ENCODE measurements around the gene ENKD1. TPM values are rescaled to one million over a fixed set of nuclear protein-coding genes. Genes with fewer than 3 reads are reported as not detected.

The ENKD1 gene
- total RNA-seq, 4 donors from 2014 or later, result 14.5 to 21.2 (median 17.5) TPM

DNA sequence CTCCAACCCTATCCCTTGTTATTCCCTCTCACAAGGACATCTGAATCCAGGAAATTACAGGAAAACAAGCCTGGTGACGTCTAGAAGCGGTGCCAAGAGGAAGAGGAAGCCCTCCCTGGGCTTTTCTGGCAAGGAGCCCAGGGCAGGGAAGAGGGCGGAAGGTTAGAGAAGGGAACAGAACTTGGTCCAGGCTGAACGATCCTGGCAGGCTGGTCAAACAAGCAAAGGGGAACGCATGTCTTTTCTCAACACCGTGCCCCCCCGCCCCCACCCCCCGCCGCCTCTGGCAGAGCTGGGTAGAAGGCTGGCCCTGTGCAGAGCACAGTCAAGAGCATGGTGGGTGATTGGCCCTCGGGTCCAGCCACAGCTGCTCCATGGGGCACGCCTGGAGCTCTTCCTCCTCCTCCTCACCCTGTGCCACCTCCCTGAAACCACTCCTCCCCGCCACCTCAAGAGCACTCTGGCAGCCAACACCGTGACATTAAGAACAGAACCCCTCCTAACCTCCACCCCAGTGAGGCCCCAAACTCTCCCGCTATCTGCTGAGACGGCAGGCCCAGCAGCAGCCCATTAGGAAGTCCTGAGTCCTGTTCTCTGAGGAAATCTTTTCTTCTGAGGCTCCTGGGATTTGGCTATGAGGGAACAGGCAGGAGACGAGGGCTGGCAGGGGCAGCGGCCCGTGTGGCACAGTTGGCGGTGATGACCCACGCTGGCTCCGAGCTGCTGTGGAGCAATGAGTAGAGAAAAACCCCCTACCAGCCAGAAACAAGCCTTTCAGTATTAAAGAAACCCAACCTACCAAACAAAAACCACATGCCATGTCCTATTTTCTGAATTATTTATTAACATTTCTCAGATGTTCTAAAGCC, 7.4 kb upstream of the ENKD1 start:
- TF ChIP-seq POLR2A (IDR thresholded peaks at IDR 0.05), result no peak
- TF ChIP-seq, protein P1, sequence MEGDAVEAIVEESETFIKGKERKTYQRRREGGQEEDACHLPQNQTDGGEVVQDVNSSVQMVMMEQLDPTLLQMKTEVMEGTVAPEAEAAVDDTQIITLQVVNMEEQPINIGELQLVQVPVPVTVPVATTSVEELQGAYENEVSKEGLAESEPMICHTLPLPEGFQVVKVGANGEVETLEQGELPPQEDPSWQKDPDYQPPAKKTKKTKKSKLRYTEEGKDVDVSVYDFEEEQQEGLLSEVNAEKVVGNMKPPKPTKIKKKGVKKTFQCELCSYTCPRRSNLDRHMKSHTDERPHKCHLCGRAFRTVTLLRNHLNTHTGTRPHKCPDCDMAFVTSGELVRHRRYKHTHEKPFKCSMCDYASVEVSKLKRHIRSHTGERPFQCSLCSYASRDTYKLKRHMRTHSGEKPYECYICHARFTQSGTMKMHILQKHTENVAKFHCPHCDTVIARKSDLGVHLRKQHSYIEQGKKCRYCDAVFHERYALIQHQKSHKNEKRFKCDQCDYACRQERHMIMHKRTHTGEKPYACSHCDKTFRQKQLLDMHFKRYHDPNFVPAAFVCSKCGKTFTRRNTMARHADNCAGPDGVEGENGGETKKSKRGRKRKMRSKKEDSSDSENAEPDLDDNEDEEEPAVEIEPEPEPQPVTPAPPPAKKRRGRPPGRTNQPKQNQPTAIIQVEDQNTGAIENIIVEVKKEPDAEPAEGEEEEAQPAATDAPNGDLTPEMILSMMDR (IDR thresholded peaks at IDR 0.05), result no peak
- intact Hi-C loops (cut with DNase I; ENCODE audit: low total_unique reads), result loop anchor here (5.0 kb wide), 1 partner anchor 138 kb away; no protein-coding TSS in a partner anchor
- no peak overlapping the region for H3K4me3 ChIP-seq (ENCODE audit: low read depth, poor library complexity, severe bottlenecking)
- peak; percentile 63 to 93 for DNase-seq (ENCODE audit: low spot score in 2 of 2)
- 30 to 37% methylated on average over 19 to 21 of the region's 21 CpGs for WGBS, 2 donors

DNA sequence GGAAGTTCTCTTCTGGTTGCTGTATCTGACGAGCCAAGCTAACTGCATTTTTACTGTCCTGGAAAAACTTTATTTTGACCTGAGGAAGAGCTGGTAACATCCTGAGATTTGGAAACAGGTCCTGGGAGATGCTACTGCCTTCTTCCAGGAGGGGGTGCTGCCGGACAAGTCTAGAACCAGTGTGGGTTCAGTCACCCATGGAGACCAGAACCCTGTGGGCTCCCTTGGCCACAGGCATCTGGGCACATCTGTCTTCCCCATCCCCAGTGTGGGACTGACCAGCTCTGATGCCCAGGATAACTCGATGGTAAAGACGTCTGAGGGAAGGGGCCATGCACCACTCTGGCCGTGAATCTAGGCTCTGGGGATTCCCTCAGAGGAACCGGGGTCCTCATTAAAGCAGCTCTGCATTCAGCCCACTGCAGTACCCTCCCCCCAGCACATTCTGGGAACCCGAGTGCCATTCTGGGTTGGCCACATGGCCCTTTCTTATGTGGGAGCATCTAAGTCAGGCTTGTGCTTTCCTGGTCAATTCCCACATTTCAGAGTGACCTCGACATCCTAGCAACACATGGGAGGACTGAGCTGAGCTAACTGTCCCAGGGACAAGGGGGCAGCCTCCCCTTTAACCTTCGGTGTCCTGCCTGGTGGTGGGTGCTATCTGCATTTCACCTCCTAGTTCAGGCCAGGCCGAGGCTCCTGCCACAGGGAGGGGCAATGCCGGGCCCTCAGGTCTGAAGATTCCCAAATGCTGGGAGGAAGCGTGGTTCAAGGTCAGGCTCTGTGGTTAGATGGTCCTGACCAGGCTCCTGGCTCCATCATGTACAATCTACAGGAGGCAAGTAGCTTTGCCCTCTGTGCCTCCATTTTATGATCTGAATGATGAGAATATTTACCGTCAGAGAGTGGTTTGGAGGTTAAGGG, 6.5 kb upstream of the ENKD1 start:
- WGBS, 2 donors, result 50 to 59% methylated on average over 12 to 13 of the region's 13 CpGs
- TF ChIP-seq, protein P1 (IDR thresholded peaks at IDR 0.05), result no peak
- no peak for TF ChIP-seq POLR2A (IDR thresholded peaks at IDR 0.05)
- no peak overlapping the region for H3K4me3 ChIP-seq (ENCODE audit: low read depth, poor library complexity, severe bottlenecking)
- intact Hi-C loops (cut with DNase I; ENCODE audit: low total_unique reads), result loop anchor here (5.0 kb wide), 1 partner anchor 139 kb away; no protein-coding TSS in a partner anchor
- DNase-seq (ENCODE audit: low spot score in 2 of 2), result peak; percentile 59 to 92

DNA sequence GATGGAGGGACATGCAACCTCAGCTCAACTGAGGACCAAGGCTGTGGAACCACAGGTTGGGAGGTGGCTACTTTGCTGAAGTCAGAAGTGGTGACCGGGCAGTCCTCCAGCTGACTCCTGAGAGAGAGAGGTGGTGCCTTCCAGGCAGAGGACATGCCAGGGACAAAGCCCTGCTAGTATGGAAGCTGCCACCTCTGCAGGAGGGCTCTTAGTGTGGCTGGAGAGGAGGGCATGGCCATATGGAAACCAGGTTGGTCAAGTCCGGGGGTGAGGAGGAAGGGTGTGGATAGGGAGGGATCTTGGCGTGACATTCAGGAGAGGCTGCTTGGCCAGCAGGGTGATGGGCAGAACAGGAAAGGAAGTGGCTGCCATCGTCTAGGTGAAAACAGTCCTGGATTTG, 5.8 kb upstream of the ENKD1 start:
- DNase-seq (ENCODE audit: low spot score in 2 of 2), result no peak
- H3K4me3 ChIP-seq (ENCODE audit: low read depth, poor library complexity, severe bottlenecking), result no peak overlapping the region
- TF ChIP-seq, protein P1 (IDR thresholded peaks at IDR 0.05), result no peak
- TF ChIP-seq POLR2A (IDR thresholded peaks at IDR 0.05), result no peak
- intact Hi-C loops (cut with DNase I; ENCODE audit: low total_unique reads), result loop anchor here (5.0 kb wide), 1 partner anchor 140 kb away; no protein-coding TSS in a partner anchor
- 35 to 38% methylated on average over 4 of the region's 4 CpGs for WGBS, 2 donors

DNA sequence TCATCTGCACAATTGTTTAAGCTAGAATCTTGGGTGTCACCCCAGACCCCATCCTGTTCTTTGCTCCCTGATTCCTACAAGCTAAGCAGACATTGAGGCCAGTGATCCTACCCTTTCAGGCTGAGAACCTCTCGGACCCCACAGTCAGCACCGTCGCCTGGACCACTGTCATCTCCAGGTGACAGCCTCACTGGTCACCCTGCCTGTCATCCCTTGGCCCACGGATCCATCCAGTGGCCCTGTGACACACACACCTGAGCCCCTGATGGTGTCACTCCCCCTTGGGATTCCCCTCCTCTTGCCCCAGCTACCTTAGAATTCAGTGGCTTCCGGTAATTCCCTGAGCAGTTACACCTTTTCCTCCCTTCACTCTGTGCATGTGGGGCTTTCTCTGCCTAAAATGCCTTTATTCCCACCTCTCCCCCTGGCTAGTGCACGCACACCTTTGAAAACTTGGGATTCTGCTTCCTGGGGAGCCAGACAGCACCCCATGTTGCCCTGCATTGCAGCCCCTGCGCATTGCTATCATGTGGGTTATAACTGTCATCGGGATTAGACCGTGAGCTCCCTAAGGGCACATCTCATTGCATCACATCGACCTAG, 3.0 kb upstream of the ENKD1 start:
- TF ChIP-seq, protein P1 (IDR thresholded peaks at IDR 0.05), result no peak
- no peak for TF ChIP-seq POLR2A (IDR thresholded peaks at IDR 0.05)
- WGBS, 2 donors, result 80 to 85% methylated on average over 10 of the region's 10 CpGs
- DNase-seq (ENCODE audit: low spot score in 2 of 2), result no peak
- intact Hi-C loops (cut with DNase I; ENCODE audit: low total_unique reads), result loop anchor here (5.0 kb wide), 1 partner anchor 143 kb away; no protein-coding TSS in a partner anchor
- H3K4me3 ChIP-seq (ENCODE audit: low read depth, poor library complexity, severe bottlenecking), result no peak overlapping the region

DNA sequence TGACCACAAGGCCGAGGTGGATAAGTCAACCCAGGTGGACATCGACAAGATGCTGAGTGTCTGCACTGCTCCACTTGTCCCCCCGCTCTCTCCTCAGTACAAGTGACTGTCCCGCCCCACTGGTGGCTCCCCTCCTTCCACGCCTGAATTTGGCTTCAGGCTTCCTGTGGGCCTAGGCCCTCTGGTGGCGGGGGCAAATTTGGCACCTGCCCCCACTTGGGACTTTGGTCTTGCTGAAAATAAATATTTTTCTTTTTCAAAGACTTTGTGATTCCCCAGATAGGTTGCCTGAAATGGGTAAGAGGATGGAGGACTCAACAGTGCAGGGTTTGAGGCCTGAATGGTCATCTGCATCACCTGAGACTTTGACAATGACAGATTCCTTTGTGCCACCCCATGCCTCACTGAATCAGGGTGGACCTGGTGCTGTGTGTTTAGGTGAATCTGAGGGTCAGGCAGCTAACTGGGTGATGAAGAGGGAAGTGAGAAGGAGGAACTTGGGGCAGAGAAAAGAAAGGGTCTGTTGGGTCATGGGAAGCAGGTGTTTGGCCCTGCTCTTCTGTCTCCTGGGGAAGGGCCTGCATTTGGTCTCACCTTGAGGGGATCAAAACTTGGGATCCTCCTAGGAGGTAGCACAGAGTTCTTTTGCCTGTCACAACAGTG, 2.1 kb upstream of the ENKD1 start:
- 83 to 90% methylated on average over 6 of the region's 6 CpGs for WGBS, 2 donors
- H3K4me3 ChIP-seq (ENCODE audit: low read depth, poor library complexity, severe bottlenecking), result no peak overlapping the region
- intact Hi-C loops (cut with DNase I; ENCODE audit: low total_unique reads), result no loop called here
- TF ChIP-seq, protein P1 (IDR thresholded peaks at IDR 0.05), result no peak
- no peak for TF ChIP-seq POLR2A (IDR thresholded peaks at IDR 0.05)
- no peak for DNase-seq (ENCODE audit: low spot score in 2 of 2)

Data from lower leg skin (tissue), 4 donors.